GM15510 (cell line): ENCODE data around the gene CENPM.

Experiments
- POLR2A ChIP-seq: IDR thresholded peaks from 3 replicates; pipeline ENCODE4 v1.6.1; 2011; ENCODE audit warnings: borderline replicate concordance; ENCODE audit not compliant: insufficient read length; ENCODE audit errors: extremely low read depth

CENPM gene

DNA sequence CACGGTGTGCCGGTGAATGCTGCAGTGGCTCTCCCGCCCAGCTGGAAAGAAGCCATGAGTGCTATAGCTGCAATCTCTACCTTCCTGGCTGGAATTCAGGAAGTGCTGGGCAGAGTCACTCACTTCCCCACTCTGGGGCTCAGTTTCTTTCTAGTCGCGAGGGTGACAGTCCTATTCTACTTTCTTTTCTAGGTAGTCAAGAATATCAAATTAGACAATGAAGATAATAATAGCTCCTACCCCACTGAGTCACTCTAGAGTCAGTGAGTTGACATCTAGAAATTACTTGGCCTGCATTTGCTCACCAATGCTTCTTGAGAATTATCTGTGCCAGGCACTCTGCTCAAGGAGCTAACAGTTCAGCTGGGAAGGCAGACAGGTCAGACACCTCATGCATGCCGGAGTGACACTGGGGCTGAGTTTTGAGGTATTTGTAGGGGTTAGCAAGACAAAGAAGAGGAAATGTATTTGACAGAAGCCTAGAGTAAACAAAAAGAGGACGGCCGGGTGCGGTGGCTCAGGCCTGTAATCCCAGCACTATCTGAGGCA is 3.2 kb downstream of the CENPM start:
- TF ChIP-seq POLR2A = no peak

- no peak for TF ChIP-seq POLR2A
These were observed 5.9 kb downstream of the CENPM start for GRCh38 chr22:41940832-41941765.

- TF ChIP-seq POLR2A = peak; percentile 82
These were observed 6.7 kb downstream of the CENPM start for GRCh38 chr22:41939981-41940831.

GRCh38 chr22:41936894-41937169 is 10.1 kb downstream of the CENPM start:
- TF ChIP-seq POLR2A = no peak

DNA sequence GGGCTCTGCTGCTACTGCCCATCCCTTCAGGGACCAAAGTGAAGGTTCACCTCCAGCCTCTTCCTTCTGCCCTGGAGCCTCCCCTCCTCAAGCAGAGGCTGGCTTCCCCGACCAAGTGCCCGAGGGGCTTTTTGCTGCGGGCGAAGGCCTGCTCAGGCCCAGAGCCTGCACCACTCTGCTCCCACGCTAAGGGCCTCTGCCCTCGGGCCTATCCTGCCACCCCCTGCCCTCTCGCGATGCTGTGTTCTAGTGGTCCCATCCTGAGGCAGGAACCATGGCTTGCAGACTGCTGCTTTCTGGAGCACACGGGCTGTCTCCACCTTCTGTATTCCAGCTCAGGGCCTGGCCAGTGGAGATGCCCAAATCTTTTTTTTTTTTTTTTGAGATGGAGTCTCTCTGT is 11.4 kb downstream of the CENPM start:
- TF ChIP-seq POLR2A = peak; percentile 14

- no peak for TF ChIP-seq POLR2A
These were observed 12.0 kb downstream of the CENPM start for GRCh38 chr22:41935015-41935351.

- peak; percentile 12 for TF ChIP-seq POLR2A
These were observed 12.5 kb downstream of the CENPM start for GRCh38 chr22:41934284-41935014.

DNA sequence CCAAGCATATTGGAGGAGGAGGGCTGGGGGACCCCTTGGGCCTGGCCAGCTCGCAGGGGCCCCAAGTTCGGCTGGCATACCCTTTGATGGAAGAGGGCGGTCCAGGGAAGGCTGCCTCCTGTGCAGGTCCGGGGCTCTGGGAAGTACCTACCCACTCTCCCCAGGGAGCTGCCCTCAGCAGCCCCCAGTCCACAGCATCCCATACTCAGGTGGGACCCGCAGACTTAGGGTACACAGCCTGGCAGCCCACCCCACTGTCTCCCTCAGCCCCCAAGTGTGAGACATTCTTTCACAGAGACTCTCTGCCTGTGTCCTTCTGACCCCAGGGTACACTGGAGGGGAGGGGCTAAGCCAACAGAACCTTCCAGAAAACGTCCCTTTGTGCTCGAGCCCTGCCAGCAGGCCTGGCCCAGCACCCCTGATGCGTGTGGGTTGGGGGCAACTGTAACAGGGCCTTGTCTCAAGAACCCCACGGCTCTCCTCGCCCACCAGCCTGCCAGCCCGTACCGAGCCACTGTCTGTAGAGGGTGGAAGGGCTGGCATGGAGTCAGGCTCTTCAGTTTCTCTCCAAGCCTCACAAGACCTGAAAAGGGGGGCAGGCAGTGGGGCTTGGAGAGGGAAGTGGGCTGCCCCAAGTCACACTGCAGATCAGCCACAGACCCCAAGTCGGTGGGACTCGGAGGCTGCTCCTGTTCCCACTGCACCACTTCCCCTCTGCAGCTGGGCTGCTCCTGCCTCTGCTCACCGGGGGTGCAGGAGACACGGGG is 13.4 kb downstream of the CENPM start:
- no peak for TF ChIP-seq POLR2A

GRCh38 chr22:41932353-41932752 is 14.6 kb downstream of the CENPM start:
- peak; percentile 2 for TF ChIP-seq POLR2A

- TF ChIP-seq POLR2A = peak; percentile 23
These were observed 15.2 kb downstream of the CENPM start for GRCh38 chr22:41931701-41932269.

DNA sequence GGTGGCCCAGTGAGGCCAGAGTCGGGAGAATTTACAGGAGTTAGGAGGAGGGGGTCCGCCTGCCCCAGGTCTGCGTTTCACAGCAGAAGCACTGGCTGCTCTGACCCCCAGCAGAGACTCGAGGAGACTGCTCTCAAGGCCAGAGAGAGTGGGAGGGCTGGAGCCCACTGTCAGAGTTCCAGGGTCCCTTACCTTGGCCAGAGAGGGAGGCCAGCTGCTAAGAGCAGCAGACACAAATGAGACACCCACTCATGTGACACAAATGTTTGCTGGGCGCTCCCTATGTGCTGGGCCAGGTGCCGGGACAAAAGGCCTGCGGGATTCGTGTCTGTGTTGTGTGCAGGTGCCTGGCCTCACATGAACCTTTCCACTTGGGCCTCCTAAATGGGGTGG is 17.5 kb downstream of the CENPM start:
- no peak for TF ChIP-seq POLR2A

DNA sequence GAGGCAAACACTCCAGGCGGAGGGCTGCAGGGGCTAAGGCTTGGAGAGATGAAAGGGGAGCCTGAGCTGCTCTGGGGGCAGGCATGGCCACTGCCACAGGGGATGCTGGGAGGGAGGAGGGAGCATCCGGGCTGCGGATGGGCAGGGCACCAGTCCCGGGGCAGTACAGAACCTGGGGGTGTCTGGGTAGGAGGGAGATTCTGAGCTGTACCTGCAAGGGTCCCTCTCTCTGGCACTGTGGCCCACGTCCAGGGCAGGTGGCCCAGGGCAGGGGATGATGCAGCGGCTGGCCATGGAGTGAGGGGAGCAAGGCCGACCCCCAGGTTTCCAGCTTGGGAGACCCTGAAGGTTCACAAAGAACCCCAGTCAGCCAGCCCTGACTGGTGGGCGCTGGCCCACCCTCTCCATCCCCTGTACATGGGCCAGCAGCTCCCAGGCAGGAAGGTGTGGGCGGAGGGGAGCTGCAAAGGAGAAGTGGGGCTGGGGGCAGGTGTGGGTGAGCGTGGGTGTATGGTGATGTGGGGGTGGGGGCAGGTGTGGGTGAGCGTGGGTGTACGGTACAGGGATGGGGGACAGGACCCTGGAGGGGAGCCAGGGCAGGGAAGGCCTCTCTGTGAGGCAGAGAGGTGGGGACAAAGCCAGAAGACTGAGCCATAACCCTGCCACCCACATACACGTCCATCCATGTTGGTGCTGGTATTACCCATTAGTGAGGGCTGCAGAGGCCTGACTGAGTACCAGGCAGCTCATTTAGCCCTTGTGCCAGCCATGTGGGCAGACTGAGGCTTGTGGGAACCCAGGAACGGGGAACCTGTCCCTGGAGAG is 18.1 kb downstream of the CENPM start:
- no peak for TF ChIP-seq POLR2A

DNA sequence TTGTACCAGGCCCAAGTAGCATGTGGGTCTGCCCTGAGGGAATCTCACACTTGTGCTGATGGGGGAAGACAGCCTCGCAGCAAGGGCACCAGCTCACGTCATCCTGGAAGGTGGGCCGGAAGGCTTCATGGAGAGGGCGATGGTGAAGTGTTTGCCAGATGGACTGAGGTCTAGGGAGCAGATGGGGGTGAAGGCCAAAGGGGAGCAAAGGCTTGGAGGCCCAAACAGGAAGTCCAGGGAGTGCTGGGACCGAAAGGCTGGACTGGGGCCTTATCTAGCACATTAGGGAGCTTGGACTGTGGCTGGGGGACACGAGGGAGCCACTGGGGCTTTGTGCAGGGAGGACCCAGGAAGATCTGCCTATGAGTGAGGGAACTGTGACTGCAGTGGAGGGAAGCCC is 19.1 kb downstream of the CENPM start:
- TF ChIP-seq POLR2A = no peak
